Tibial artery (tissue), 4 donors: ENCODE results near the gene LAMA2.

ENCODE experiments used
- DNase-seq, 2 donors: peaks; one replicate each; pipeline ENCODE4 v3.0.0-alpha.2; 2019
- H3K27ac ChIP-seq, 2 donors: fragments of 200-600 bp; sonication (generic) in 1 of 2; 1 replicate in 1 of 2; 2 replicates in 1 of 2; pipeline ENCODE4 v1.5.1; 2018 to 2019; ENCODE audit warnings: mild to moderate bottlenecking in 1 of 2
- H3K27me3 ChIP-seq, 2 donors: fragments of 200-600 bp; sonication (generic) in 1 of 2; one replicate each; pipeline versions ENCODE4 v1.5.1 to v1.6.0; 2016 to 2019
- H3K36me3 ChIP-seq, 3 donors: fragments of 200-600 bp; sonication (generic) in 2 of 3; one replicate each; pipeline ENCODE4 v1.5.1; 2016 to 2019; ENCODE audit warnings: mild to moderate bottlenecking in 2 of 3
- H3K4me1 ChIP-seq, 4 donors: fragments of 200-600 bp; sonication (generic) in 2 of 4; 1 replicate in 3 of 4; 2 replicates in 1 of 4; pipeline ENCODE4 v1.5.1; 2016 to 2019
- H3K4me3 ChIP-seq, 2 donors: fragments of 200-600 bp; sonication (generic) in 1 of 2; 1 replicate in 1 of 2; 2 replicates in 1 of 2; pipeline ENCODE4 v1.5.1; 2018 to 2019; ENCODE audit warnings: mild to moderate bottlenecking in 2 of 2
- H3K9me3 ChIP-seq, 3 donors: fragments of 200-600 bp; sonication (generic) in 1 of 3; one replicate each; pipeline ENCODE4 v1.5.1; 2016 to 2019
- intact Hi-C: fragments of 100-400 bp; cut with DNase I; formaldehyde crosslinking; loops from one replicate; pipeline ENCODE4 v1.15.0; 2023; ENCODE audit warnings: low total_unique reads
- TF ChIP-seq, protein P1 (sequence below), 2 experiments: fragments of 200-600 bp in 1 of 2; fragments of 450-650 bp in 1 of 2; IDR thresholded peaks; one replicate each; pipeline ENCODE4 v1.5.1; 2017 to 2019; ENCODE audit warnings: antibody characterized with exemption in 2 of 2, mild to moderate bottlenecking in 1 of 2, moderate library complexity in 1 of 2

The LAMA2 gene

DNA sequence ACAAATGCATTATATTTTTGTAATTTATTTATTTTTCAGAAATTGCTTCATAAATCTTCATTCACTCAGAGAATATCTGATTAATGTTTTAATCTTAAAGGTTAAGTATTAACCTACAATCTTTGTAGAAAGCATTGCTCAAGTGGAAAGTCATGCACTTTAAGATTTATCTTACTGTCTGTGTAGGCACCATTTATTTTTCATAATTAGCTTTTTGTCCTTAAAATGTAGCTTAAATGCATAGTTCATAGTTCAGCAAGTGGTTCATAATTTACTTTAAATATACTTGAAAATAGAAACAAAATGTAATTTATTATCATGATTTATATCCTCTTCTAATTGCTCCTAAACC is 397.3 kb downstream of the LAMA2 start:
- H3K36me3 ChIP-seq: no peaks in the 10 kb centered on the region
- no peak overlapping the region for H3K27ac ChIP-seq
- H3K9me3 ChIP-seq: no peaks in the 10 kb centered on the region
- TF ChIP-seq, protein P1, sequence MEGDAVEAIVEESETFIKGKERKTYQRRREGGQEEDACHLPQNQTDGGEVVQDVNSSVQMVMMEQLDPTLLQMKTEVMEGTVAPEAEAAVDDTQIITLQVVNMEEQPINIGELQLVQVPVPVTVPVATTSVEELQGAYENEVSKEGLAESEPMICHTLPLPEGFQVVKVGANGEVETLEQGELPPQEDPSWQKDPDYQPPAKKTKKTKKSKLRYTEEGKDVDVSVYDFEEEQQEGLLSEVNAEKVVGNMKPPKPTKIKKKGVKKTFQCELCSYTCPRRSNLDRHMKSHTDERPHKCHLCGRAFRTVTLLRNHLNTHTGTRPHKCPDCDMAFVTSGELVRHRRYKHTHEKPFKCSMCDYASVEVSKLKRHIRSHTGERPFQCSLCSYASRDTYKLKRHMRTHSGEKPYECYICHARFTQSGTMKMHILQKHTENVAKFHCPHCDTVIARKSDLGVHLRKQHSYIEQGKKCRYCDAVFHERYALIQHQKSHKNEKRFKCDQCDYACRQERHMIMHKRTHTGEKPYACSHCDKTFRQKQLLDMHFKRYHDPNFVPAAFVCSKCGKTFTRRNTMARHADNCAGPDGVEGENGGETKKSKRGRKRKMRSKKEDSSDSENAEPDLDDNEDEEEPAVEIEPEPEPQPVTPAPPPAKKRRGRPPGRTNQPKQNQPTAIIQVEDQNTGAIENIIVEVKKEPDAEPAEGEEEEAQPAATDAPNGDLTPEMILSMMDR (IDR thresholded peaks at IDR 0.05): no peak
- intact Hi-C loops: no loop called here
- H3K4me3 ChIP-seq: no peak overlapping the region
- no peaks in the 10 kb centered on the region for H3K4me1 ChIP-seq
- H3K27me3 ChIP-seq: no peaks in the 10 kb centered on the region
- no peak for DNase-seq

DNA sequence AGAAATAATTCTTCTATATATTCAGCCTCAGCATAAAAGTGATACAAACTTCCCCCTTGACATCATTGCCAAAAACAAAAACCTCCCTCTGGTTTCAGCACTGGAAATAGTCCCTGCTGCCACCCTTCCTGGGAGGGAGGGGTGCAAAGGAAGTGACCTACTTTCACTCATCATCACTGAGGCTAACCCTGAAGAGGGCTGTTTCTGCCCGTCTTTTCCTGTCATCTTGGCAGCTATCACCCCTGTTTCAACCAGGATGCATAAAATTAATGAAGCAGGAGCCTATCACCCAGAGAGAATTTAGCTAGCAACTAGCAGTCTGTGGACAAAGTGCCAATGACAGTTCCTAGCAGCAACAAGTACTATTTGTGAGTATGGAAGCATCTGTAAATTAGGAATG is 397.8 kb downstream of the LAMA2 start:
- intact Hi-C loops: no loop called here
- no peak overlapping the region for H3K27ac ChIP-seq
- TF ChIP-seq, protein P1 (IDR thresholded peaks at IDR 0.05): no peak
- DNase-seq: no peak
- H3K9me3 ChIP-seq: no peaks in the 10 kb centered on the region
- H3K36me3 ChIP-seq: no peaks in the 10 kb centered on the region
- H3K4me1 ChIP-seq: no peaks in the 10 kb centered on the region
- no peak overlapping the region for H3K4me3 ChIP-seq
- no peaks in the 10 kb centered on the region for H3K27me3 ChIP-seq

DNA sequence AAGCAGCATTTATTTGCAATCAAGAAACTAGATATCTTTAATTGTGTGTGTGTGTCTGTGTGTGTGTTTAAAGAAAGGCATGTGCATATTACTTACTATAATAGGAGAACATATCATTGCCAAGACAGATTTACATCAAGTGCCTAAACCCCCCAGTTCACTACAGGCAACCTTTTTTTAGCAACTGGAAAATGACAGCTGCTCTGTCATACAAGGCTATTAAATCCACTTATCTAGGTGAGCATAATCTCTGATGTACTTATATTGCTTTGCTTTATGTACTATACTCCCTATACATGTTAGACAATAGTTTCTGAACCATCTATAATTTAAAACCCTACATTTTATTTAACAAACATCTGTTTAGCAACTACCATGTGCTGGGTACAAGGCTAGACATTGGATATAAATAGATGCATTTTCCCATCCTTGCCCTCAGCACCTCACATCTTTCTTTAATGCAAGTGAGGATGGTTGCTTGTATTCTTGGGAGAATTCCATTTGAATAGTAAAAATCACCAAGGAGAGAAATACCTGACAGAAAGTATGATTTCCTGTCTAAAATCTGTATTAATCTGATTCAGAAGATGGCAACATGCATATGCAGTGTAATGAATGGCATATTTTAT is 398.3 kb downstream of the LAMA2 start:
- no peak overlapping the region for H3K4me3 ChIP-seq

DNA sequence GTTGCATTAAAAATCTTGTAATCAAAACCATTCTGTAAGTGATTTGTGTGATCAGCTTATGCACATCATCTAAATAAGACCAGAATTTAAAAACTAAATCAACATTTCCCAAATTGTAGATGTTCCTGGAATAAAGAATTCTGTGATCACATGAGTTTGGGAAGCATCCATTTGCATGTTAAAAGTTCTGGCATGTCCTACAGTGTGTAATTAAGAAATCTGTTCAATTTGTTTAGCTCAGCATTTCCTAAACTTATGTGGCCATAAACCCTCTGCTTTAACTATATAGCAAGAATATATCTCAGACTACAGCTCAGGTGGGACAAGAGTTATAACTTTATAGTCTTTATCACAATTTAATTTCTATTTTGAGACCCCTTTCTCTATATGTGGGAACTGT is 399.1 kb downstream of the LAMA2 start:
- no peaks in the 10 kb centered on the region for H3K4me1 ChIP-seq
- H3K36me3 ChIP-seq: no peaks in the 10 kb centered on the region
- DNase-seq: no peak
- no peak overlapping the region for H3K27ac ChIP-seq
- intact Hi-C loops: no loop called here
- no peaks in the 10 kb centered on the region for H3K27me3 ChIP-seq
- H3K9me3 ChIP-seq: no peaks in the 10 kb centered on the region
- TF ChIP-seq, protein P1 (IDR thresholded peaks at IDR 0.05): no peak
- H3K4me3 ChIP-seq: no peak overlapping the region

More for the DNA sequence above, 398.3 kb downstream of the LAMA2 start:
- Histone ChIP-seq H3K27ac (no peak overlapping the region), H3K4me1 (no peaks in the 10 kb centered on the region), H3K36me3 (no peaks in the 10 kb centered on the region), H3K9me3 (no peaks in the 10 kb centered on the region), H3K27me3 (no peaks in the 10 kb centered on the region)
- intact Hi-C loops: no loop called here
- no peak for DNase-seq
- TF ChIP-seq, protein P1 (IDR thresholded peaks at IDR 0.05): no peak

DNA sequence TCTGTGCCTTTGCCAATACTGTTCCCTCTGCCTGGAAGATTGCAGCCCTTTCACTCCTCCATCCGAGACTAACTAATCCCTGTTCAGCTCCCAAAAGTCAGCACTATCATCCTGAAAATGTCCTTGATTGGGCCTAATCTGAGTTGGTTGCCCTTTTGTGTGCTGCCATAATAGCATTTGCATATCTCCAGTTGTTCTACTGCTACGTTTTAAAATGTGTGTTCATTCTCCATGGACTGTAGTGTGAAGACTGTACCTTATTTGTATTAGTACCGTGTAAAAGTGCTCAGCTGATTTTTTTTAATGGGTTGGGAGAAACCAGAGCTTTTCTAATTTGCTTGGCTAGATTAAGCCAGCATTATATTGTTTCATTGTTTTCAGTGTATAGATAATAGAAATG is 401.3 kb downstream of the LAMA2 start:
- intact Hi-C loops: no loop called here
- Histone ChIP-seq H3K4me1 (no peaks in the 10 kb centered on the region), H3K27me3 (no peaks in the 10 kb centered on the region), H3K27ac (no peak overlapping the region), H3K4me3 (no peak overlapping the region), H3K36me3 (no peaks in the 10 kb centered on the region), H3K9me3 (no peaks in the 10 kb centered on the region)
- TF ChIP-seq, protein P1 (IDR thresholded peaks at IDR 0.05): no peak
- DNase-seq: no peak
